ENCODE measurements around the gene DENND4C.

DENND4C gene

DNA sequence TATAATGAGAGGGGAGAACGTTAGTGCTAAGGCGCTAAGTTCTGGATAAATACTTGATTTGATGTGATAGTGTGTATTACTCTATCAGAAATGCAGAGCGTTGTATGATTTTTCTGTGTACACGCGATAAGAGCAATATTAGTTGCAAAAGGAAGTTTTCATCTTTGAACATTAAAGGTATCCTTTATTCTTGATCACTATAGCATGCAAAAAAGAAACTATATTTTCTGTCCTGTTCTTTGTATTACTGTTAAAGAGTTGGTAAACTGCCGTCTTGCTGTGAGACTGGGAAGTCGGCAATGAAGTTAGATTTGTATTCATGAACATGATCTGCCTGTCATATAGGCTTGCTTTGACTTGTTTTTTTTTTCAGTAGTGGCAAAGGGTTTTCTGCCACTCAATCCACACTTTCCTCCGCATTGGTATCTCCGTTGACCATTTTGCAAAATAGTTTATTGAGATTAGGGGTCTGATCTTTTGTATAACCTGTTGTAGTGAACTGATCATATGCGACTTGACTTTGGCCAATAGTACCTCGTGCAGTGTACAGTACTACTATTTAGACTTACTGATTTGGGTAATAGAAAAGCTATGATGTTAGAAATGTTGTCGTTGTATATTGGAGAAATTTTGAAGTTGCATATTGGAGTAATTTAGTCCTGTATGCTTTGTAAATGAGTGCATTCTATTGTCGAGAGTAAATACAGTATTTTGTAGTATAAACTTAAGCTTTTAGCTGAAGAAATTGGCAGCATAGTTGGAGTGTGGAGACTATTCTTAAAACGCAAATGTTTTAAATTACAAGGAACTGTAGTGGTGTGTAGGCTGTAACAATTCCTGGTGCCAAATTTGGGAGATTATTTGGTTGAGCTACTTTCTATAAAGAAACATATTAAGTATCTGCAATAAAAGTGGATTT is 1.7 kb downstream of the DENND4C start:
- no peak for DNase-seq (ENCODE audit: low spot score)
- Histone ChIP-seq H3K27ac (ENCODE audit: poor library complexity, severe bottlenecking) (peak overlapping the region; percentile 79), H3K36me3 (ENCODE audit: low read depth) (0 out of 2 replicates have a peak, but pooled peaks cover 6% of the 10 kb centered on the region), H3K4me1 (ENCODE audit: insufficient read depth, poor library complexity, severe bottlenecking) (peaks cover 7% of the 10 kb centered on the region), H3K27me3 (ENCODE audit: insufficient read depth, poor library complexity, severe bottlenecking) (no peaks in the 10 kb centered on the region), H3K4me3 (ENCODE audit: severe bottlenecking) (peak overlapping the region; percentile 68), H3K9me3 (ENCODE audit: severe bottlenecking) (no peaks in the 10 kb centered on the region)
- TF ChIP-seq, protein P1, sequence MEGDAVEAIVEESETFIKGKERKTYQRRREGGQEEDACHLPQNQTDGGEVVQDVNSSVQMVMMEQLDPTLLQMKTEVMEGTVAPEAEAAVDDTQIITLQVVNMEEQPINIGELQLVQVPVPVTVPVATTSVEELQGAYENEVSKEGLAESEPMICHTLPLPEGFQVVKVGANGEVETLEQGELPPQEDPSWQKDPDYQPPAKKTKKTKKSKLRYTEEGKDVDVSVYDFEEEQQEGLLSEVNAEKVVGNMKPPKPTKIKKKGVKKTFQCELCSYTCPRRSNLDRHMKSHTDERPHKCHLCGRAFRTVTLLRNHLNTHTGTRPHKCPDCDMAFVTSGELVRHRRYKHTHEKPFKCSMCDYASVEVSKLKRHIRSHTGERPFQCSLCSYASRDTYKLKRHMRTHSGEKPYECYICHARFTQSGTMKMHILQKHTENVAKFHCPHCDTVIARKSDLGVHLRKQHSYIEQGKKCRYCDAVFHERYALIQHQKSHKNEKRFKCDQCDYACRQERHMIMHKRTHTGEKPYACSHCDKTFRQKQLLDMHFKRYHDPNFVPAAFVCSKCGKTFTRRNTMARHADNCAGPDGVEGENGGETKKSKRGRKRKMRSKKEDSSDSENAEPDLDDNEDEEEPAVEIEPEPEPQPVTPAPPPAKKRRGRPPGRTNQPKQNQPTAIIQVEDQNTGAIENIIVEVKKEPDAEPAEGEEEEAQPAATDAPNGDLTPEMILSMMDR (IDR thresholded peaks at IDR 0.05; ENCODE audit: poor library complexity, severe bottlenecking): no peak
- ATAC-seq (ENCODE audit: low read depth): 0 out of 3 replicates have a peak, but pooled peaks have one; percentile 3

DNA sequence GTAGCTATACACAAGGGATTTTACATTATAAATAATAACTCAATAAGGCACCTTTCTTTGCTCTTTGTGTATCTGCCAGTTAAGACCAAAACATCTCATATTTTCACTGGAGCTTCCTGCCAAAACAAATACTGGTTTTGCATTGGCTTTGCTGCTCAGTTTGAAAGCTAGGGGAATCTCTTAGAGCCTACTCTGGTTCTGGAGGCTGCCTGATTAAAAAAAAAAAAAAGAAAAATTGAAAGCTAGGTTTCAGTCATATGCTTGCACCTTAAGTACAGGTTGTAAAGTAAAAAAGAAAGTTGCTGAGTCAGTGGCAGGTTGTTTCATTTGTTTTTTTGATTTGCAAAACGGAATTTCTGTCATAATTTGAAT is 2.3 kb downstream of the DENND4C start:
- ATAC-seq (ENCODE audit: low read depth) (no peak), DNase-seq (ENCODE audit: low spot score) (no peak)
- TF ChIP-seq, protein P1 (IDR thresholded peaks at IDR 0.05; ENCODE audit: poor library complexity, severe bottlenecking): no peak
- no peaks in the 10 kb centered on the region for H3K9me3 ChIP-seq (ENCODE audit: severe bottlenecking)
- peak overlapping the region; percentile 79 for H3K27ac ChIP-seq (ENCODE audit: poor library complexity, severe bottlenecking)
- H3K4me1 ChIP-seq (ENCODE audit: insufficient read depth, poor library complexity, severe bottlenecking): peaks cover 7% of the 10 kb centered on the region
- peak overlapping the region; percentile 68 for H3K4me3 ChIP-seq (ENCODE audit: severe bottlenecking)
- H3K36me3 ChIP-seq (ENCODE audit: low read depth): 0 out of 2 replicates have a peak, but pooled peaks cover 6% of the 10 kb centered on the region
- H3K27me3 ChIP-seq (ENCODE audit: insufficient read depth, poor library complexity, severe bottlenecking): no peaks in the 10 kb centered on the region

DNA sequence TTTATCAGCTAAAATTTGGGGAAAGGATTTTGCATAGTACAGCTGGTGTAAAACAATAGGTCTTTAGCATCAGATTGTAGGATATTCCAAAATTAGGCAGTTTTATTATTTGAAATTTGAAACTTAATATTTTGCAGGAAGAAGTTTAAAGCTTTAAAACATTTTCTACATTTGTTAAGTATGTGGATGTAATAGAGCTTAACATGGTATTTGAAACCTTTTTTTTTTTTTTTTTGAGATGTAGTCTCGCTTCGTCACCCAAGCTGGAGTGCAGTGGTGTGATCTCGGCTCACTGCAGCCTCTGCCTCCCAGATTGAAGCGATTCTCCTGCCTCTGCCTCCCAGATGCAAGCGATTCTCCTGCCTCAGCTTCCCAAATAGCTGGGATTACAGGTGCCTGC is 2.9 kb downstream of the DENND4C start:
- no peaks in the 10 kb centered on the region for H3K27me3 ChIP-seq (ENCODE audit: insufficient read depth, poor library complexity, severe bottlenecking)
- TF ChIP-seq, protein P1 (IDR thresholded peaks at IDR 0.05; ENCODE audit: poor library complexity, severe bottlenecking): no peak
- ATAC-seq (ENCODE audit: low read depth): no peak
- no peaks in the 10 kb centered on the region for H3K9me3 ChIP-seq (ENCODE audit: severe bottlenecking)
- DNase-seq (ENCODE audit: low spot score): no peak
- H3K27ac ChIP-seq (ENCODE audit: poor library complexity, severe bottlenecking): no peak overlapping the region
- 0 out of 2 replicates have a peak, but pooled peaks cover 6% of the 10 kb centered on the region for H3K36me3 ChIP-seq (ENCODE audit: low read depth)
- peak overlapping the region; percentile 68 for H3K4me3 ChIP-seq (ENCODE audit: severe bottlenecking)
- H3K4me1 ChIP-seq (ENCODE audit: insufficient read depth, poor library complexity, severe bottlenecking): peaks cover 7% of the 10 kb centered on the region

DNA sequence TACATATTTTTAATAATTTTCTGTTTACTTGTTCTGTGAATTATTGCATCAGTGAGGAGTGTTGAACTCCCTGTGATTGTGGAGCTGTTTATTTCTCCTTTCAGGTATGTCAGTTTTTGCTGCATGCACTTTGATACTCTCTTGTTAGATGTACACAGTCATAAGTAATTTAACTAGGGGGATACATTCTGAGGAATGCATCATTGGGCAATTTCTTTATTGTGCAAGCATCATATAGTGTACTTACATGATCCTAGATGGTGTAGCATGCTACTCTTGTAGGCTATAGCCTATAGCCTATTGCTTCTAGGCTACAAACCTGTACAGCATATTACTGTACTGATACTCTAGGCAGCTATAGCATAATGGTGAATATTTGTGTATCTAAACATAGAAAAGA is 9.5 kb downstream of the DENND4C start:
- no peak for DNase-seq (ENCODE audit: low spot score)
- H3K36me3 ChIP-seq (ENCODE audit: low read depth): peaks cover 13% of the 10 kb centered on the region; the same call in 1 of the 2 replicates
- peak; percentile 61; the same call in 2 of the 3 replicates for ATAC-seq (ENCODE audit: low read depth)

More for the DNA sequence above, 9.5 kb downstream of the DENND4C start:
- Histone ChIP-seq H3K27me3 (ENCODE audit: insufficient read depth, poor library complexity, severe bottlenecking) (no peaks in the 10 kb centered on the region), H3K27ac (ENCODE audit: poor library complexity, severe bottlenecking) (no peak overlapping the region), H3K9me3 (ENCODE audit: severe bottlenecking) (no peaks in the 10 kb centered on the region), H3K4me1 (ENCODE audit: insufficient read depth, poor library complexity, severe bottlenecking) (no peaks in the 10 kb centered on the region), H3K4me3 (ENCODE audit: severe bottlenecking) (no peak overlapping the region)
- TF ChIP-seq, protein P1 (IDR thresholded peaks at IDR 0.05; ENCODE audit: poor library complexity, severe bottlenecking): no peak
